ENCODE data around the gene GRIK1.

GRIK1 gene

GRCh38 chr21:29504751-29505321 is 435.0 kb downstream of the GRIK1 start:
- H3K4me1 ChIP-seq (ENCODE audit: insufficient read depth, low read length, poor library complexity, severe bottlenecking): no peaks in the 10 kb centered on the region
- no peaks in the 10 kb centered on the region for H3F3A ChIP-seq (ENCODE audit: low read depth)
- no peaks in the 10 kb centered on the region for H3K79me2 ChIP-seq (ENCODE audit: insufficient read depth, low read length)
- no peak overlapping the region for H3K9ac ChIP-seq (ENCODE audit: low read depth, low read length, poor library complexity, severe bottlenecking)
- H3K9me2 ChIP-seq (replicated peaks; ENCODE audit: low read depth, low read length): no peaks in the 10 kb centered on the region
- no peaks in the 10 kb centered on the region; the same call in 1 of the 2 replicates for H3K9me3 ChIP-seq (ENCODE audit: insufficient read depth, low read depth, low read length)
- no peak overlapping the region for H3K4me2 ChIP-seq (ENCODE audit: low read depth, low read length, poor library complexity, severe bottlenecking)
- no peak overlapping the region for H3K4me3 ChIP-seq (ENCODE audit: low read length, poor library complexity, severe bottlenecking)
- no peaks in the 10 kb centered on the region for H3K27me3 ChIP-seq (ENCODE audit: insufficient read depth, low read length, poor library complexity, severe bottlenecking)
- H4K20me1 ChIP-seq (ENCODE audit: insufficient read depth, low read length, poor library complexity, severe bottlenecking): no peaks in the 10 kb centered on the region
- TF ChIP-seq EZH2phosphoT487 (IDR thresholded peaks at IDR 0.05; ENCODE audit: borderline replicate concordance): no peak
- no peak for TF ChIP-seq CTCF (conservative IDR thresholded peaks at IDR 0.05; ENCODE audit: low read length)
- no peak overlapping the region for H2AFZ ChIP-seq (ENCODE audit: low read length)
- no peaks in the 10 kb centered on the region for H3K36me3 ChIP-seq (ENCODE audit: insufficient read depth, low read length)

DNA sequence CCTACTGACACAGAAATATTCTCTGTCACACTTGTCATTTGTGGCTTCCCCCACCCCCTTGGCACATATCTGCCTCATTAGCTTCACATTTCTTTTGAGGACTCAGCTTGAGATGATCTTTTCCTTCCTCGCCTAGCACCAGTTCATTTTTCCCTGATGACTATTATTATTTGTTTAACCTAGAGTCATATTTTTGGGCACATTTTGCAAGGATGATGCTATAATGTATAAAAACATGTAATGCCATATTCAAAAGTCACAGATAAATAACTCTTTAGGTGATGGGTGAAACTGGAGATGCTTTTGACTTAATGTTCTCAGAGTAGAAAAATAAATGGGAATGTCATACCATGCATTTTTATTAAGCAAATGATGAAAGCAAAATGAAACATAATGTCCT is 438.3 kb downstream of the GRIK1 start:
- Histone ChIP-seq H3K4me3 (ENCODE audit: low read length, poor library complexity, severe bottlenecking) (no peak overlapping the region), H3K79me2 (ENCODE audit: insufficient read depth, low read length) (no peaks in the 10 kb centered on the region), H3K9me3 (ENCODE audit: insufficient read depth, low read depth, low read length) (no peaks in the 10 kb centered on the region; the same call in 1 of the 2 replicates), H3K9ac (ENCODE audit: low read depth, low read length, poor library complexity, severe bottlenecking) (no peak overlapping the region), H2AFZ (ENCODE audit: low read length) (no peak overlapping the region), H3K4me1 (ENCODE audit: insufficient read depth, low read length, poor library complexity, severe bottlenecking) (no peaks in the 10 kb centered on the region), H4K20me1 (ENCODE audit: insufficient read depth, low read length, poor library complexity, severe bottlenecking) (no peaks in the 10 kb centered on the region), H3K27me3 (ENCODE audit: insufficient read depth, low read length, poor library complexity, severe bottlenecking) (no peaks in the 10 kb centered on the region), H3K4me2 (ENCODE audit: low read depth, low read length, poor library complexity, severe bottlenecking) (no peak overlapping the region), H3K9me2 (replicated peaks; ENCODE audit: low read depth, low read length) (no peaks in the 10 kb centered on the region), H3K36me3 (ENCODE audit: insufficient read depth, low read length) (no peaks in the 10 kb centered on the region), H3F3A (ENCODE audit: low read depth) (no peaks in the 10 kb centered on the region)
- TF ChIP-seq CTCF (conservative IDR thresholded peaks at IDR 0.05; ENCODE audit: low read length) (no peak), EZH2phosphoT487 (IDR thresholded peaks at IDR 0.05; ENCODE audit: borderline replicate concordance) (no peak)

- Histone ChIP-seq H3K9me3 (ENCODE audit: insufficient read depth, low read depth, low read length) (no peaks in the 10 kb centered on the region; the same call in 1 of the 2 replicates), H3K4me1 (ENCODE audit: insufficient read depth, low read length, poor library complexity, severe bottlenecking) (no peaks in the 10 kb centered on the region), H3K9ac (ENCODE audit: low read depth, low read length, poor library complexity, severe bottlenecking) (no peak overlapping the region), H2AFZ (ENCODE audit: low read length) (no peak overlapping the region), H4K20me1 (ENCODE audit: insufficient read depth, low read length, poor library complexity, severe bottlenecking) (no peaks in the 10 kb centered on the region), H3K4me3 (ENCODE audit: low read length, poor library complexity, severe bottlenecking) (no peak overlapping the region), H3F3A (ENCODE audit: low read depth) (no peaks in the 10 kb centered on the region), H3K4me2 (ENCODE audit: low read depth, low read length, poor library complexity, severe bottlenecking) (no peak overlapping the region), H3K27me3 (ENCODE audit: insufficient read depth, low read length, poor library complexity, severe bottlenecking) (no peaks in the 10 kb centered on the region), H3K36me3 (ENCODE audit: insufficient read depth, low read length) (no peaks in the 10 kb centered on the region), H3K79me2 (ENCODE audit: insufficient read depth, low read length) (no peaks in the 10 kb centered on the region), H3K9me2 (replicated peaks; ENCODE audit: low read depth, low read length) (no peaks in the 10 kb centered on the region)
- TF ChIP-seq EZH2phosphoT487 (IDR thresholded peaks at IDR 0.05; ENCODE audit: borderline replicate concordance): no peak
- TF ChIP-seq CTCF (conservative IDR thresholded peaks at IDR 0.05; ENCODE audit: low read length): peak; percentile 60
Measured at GRCh38 chr21:29499734-29500343, 440.0 kb downstream of the GRIK1 start.

All from Loucy (cell line).